A673 (cell line): Measurements from ENCODE around the gene GRIA1.

Experiments used
- EZH2 ChIP-seq: fragments of 200-600 bp; sonication (generic); IDR thresholded peaks from 2 replicates; pipeline ENCODE4 v1.6.1; 2017; ENCODE audit warnings: borderline replicate concordance, low read depth, mild to moderate bottlenecking, mixed read lengths, antibody characterized with exemption, low read length; ENCODE audit not compliant: poor library complexity, severe bottlenecking
- TF ChIP-seq, protein P1 (sequence below): fragments of 300-800, 200-600 bp; sonication (generic); conservative IDR thresholded peaks from 2 replicates; pipeline ENCODE4 v1.5.1; 2017; ENCODE audit warnings: low read depth, mild to moderate bottlenecking, antibody characterized with exemption, low read length, moderate library complexity, mixed read lengths

DNA sequence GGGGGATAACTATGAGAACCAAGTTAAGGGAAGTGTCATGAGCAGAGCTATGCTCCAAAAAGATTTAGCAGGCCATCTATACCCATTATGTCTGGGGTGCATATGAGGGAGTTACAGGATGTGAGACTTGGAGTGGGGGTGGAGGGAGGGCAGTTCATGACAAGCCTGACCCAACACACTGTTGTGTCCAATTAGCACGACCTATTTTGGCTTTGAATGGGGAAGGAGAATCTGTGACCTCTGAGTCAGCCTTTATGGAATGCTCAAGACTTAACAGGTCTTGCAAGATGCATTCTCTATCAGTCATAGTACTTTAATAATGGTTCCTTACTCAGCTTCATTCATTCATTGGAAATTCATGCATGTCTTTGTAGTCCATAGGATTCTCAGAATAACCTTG lies 71.7 kb downstream of the GRIA1 start:
- TF ChIP-seq, protein P1, sequence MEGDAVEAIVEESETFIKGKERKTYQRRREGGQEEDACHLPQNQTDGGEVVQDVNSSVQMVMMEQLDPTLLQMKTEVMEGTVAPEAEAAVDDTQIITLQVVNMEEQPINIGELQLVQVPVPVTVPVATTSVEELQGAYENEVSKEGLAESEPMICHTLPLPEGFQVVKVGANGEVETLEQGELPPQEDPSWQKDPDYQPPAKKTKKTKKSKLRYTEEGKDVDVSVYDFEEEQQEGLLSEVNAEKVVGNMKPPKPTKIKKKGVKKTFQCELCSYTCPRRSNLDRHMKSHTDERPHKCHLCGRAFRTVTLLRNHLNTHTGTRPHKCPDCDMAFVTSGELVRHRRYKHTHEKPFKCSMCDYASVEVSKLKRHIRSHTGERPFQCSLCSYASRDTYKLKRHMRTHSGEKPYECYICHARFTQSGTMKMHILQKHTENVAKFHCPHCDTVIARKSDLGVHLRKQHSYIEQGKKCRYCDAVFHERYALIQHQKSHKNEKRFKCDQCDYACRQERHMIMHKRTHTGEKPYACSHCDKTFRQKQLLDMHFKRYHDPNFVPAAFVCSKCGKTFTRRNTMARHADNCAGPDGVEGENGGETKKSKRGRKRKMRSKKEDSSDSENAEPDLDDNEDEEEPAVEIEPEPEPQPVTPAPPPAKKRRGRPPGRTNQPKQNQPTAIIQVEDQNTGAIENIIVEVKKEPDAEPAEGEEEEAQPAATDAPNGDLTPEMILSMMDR: no peak
- no peak for TF ChIP-seq EZH2
